Fibroblast of skin of back (primary cell): Measurements from ENCODE around the gene CNTN6.

Experiments
- DNase-seq: peaks from one replicate; pipeline ENCODE4 v3.0.0-alpha.2; 2013

Gene CNTN6

DNA sequence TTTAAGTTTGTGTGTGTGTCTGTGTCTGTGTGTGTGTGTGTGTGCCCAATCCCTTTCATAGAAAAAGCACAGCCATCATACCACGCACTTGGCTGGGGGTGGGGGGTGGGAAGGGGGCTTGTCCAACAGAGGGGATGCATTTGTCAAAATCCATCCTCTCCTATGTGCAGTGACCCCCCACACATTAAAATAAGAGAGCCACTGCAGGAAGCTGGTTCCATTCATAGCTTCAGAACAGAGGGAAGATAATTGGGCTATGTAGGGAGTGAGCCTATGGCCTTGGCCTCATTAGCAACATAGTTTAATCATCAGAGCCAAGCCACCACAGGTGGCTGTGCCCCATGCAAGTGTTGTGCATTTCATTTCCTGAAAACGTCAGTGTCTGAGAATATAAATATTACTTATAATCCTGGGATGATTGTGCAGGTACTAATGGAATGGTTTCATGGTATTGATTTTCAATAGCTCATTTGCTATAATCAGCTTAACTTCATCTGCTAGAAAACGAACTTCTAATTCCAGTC lies 330.8 kb downstream of the CNTN6 start:
- no peak for DNase-seq

DNA sequence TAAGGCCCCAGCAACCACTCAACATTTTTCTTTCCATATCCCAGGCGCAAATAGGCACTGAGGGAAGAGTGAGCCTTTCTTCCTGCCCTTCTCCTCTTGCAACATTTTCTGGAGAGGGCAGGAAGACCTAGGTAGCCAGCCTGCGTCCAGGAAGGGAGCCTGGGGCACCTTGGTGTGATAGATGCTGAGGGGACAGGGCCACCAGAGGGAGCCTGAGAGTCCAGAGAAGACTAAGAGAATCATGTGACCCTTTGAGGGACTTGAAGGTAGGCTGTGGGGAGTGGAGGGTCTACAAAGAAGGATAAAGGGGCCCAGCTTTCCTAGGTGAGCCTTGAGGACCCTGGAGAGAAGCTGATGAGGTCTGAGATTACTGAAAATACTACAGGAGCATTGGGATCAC lies 346.6 kb downstream of the CNTN6 start:
- no peak for DNase-seq

DNA sequence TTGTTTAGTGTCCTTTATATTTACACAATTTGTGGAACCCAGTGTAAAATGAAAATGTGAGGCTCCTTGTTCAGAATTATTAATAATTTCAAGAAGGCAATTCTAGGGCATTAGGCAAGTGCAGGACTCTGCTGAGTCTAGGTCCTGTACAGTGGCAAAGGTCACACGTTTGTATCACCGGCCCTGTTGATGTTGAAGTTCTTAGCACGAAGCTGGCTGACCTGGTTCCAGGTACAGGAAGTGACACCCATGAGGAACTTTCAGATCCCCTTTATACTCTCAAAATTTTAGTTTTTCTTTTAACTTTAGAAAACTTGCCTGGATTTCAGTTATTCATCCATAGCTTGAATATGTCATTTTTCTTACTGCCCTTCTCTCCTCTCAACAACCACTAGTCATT lies 349.4 kb downstream of the CNTN6 start:
- DNase-seq: no peak

DNA sequence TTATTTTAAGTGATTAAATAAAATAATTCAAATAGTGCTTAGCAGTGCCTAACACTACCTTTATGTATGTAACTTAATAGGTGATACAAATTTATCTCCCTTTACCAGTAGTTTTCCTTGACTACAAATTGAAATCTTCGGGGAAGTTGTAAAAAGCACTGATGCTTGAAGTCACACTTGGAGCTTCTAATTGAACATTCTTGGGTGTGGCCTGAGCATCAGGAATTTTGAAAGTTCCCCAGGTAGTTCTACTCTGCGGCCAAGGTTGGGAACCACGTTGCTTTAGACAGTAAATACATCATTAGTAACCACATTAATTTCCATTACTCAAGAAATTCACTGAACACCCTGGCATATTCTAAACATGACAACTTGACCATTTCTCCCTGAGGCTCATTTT lies 351.4 kb downstream of the CNTN6 start:
- DNase-seq: no peak

DNA sequence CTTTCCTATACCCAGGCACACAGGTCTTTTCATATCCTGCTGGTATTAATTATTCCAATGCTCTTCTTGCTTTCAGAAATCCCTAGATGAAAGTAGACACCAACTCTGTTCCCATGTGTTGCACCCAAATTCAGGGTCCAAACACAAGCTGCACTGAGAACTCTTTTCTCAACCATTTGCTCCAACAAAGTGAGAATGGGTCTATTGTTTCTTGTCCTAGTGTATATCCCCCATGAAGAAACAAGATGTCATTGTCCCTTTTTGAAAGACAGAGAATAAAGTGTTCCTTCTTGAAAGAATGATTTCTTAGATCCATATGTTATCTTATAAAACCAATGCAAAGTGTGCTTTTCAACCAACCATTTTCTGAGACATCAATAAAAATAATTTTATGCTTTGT lies 353.7 kb downstream of the CNTN6 start:
- DNase-seq: no peak

DNA sequence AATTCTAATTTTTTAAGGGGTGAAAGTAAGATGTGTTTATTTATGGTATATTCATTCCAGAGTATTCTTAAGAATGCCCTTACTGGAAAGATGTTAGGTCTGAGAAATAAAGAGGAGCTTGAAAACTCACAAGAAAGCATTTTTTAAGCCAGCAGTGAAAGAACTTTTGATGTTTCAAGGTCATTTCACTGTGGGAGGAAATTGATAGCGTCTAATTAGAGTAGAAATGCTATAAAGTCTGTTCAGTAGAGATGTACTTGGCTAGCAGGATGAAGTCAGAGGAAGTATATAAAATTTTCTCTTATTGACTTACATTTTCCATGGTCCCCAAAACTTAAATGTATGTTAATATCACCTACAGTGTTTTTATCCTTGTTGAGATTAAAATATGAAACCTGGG lies 354.6 kb downstream of the CNTN6 start:
- no peak for DNase-seq

DNA sequence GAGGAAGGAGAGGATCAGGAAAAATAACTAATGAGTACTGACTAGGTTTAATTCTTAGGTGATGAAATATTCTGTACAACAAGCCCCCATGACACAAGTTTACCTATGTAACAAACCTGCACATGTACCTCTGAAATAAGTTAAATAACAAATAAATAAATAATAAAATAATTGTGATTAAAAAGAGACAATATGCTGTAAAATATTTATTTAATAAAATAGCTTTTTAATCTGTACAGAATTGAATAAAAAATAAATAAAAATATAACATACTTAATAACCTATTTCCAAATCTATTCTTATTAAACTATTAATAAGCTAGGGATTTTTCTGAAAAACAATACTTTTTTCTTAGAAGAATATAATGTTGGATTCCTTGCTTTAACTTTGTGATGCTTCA lies 355.6 kb downstream of the CNTN6 start:
- no peak for DNase-seq
